HT1080 (cell line): ENCODE data around the gene ZNF606. TPM values are rescaled to one million over a fixed set of nuclear protein-coding genes. Genes with fewer than 3 reads are reported as not detected.
"Not testable (repeated sequence)": the region's sequence is repeated elsewhere in the genome, so short reads cannot be mapped to it uniquely, and the experiment has no call there.

Source experiments
- DNase-seq: peaks from one replicate; pipeline ENCODE4 v3.0.0-alpha.2; 2015; ENCODE audit warnings: low read depth
- total RNA-seq: library from RNA; depleted of rRNA; stranded (reverse); fragments of >200 nt; shearing (Covaris generic); gene quantifications from 2 replicates; pipeline ENCODE4 v1.2.3, GENCODE V29; 2014

Gene ZNF606
- total RNA-seq, 1 experiment from 2014 or later, result 6.8 TPM

- no peak for DNase-seq
Observed at GRCh38 chr19:58010507-58010906, 7.9 kb upstream of the ZNF606 start.

DNA sequence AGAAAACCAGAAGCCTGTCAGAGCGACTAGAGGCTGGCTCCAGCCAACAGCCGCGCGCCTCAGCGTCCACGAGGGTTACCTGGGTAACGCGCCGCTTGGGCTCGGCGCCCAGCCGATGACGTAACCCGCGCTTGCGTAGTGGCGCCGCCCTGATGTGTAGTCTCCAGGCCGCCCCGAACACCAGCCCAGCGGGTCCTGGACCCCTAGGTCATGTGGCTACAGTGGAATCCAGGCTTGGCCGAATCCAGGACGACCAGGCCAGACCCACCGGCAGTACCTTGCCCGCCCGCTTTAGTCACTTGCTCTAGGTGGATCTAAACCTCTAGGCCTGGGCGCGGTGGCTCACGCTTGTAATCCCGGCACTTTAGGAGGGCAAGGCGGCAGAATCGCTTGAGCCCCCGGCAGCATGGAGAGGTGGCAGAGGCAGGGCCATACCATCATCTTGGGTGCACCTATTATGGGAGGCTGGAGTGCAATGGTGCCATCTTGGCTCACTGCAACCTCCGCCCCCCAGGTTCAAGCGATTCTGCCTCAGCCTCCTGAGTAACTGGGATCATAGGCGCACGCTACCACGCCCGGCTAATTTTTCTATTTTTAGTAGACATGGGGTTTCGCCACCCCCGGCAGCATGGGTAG is 7.2 kb upstream of the ZNF606 start:
- DNase-seq, result no peak

DNA sequence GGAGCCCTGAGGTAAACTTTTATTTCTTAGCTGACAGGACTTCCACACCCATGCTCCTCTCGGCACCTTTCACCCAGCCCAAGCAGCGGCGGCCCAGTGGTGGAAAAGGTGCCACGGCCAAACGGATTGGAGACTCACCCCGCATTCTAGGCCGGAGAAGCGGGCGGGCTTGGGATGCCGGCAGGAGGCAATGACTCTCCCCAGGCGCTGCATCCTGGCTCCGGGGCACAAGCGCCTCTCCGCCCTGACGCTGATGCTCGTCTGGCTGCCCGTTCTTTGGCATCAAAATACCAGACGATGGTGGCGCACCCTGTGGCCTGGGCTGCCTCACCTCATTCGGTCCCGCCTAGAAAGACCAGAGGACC is 6.7 kb upstream of the ZNF606 start:
- DNase-seq, result no peak

GRCh38 chr19:58008877-58009276 is 6.3 kb upstream of the ZNF606 start:
- DNase-seq, result not testable (repeated sequence)

DNA sequence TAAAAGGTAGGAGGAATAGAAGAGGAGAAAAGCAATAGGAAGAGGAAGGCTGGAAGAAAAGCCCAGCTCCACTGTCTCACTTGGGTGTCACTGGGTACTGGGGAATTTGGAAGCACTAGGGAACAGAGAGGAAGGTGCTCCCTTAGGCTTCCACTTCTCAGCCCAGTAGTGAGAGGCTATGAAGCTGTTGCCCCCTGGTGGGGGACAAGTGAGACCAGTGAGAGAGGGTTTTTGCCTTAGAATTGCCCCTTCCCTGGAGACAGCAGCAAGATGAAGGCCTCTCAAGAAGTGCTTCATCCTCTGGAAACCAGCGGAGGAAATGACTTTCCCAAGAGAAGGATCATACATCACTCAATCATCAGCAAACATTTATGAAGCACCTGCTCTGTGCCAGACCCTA is 4.7 kb upstream of the ZNF606 start:
- no peak for DNase-seq

GRCh38 chr19:58003174-58003828 is 681 bp upstream of the ZNF606 start:
- no peak for DNase-seq

DNA sequence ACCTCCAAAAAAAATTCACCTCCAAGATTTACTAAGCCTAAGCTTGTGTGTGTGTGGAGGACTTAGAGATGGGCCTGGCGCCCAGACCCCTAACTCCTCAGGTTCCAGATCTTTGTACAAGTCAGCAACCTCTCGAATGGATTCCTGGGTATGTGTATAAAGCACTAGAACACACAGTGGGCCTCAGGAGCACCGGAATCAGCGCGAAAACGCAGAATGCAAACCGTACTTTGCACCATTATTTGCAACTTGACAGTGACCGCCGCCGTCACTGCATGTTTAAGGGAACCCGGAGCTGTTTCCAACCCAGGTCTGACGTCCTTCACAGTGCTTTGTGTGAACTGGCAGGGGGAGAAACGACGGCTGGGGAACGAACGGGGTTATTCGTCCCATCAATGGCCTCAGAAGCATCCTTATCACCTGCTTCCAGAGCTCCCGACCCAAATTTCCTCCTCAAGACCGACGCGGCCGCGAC is 688 bp downstream of the ZNF606 start:
- DNase-seq, result peak; percentile 8

DNA sequence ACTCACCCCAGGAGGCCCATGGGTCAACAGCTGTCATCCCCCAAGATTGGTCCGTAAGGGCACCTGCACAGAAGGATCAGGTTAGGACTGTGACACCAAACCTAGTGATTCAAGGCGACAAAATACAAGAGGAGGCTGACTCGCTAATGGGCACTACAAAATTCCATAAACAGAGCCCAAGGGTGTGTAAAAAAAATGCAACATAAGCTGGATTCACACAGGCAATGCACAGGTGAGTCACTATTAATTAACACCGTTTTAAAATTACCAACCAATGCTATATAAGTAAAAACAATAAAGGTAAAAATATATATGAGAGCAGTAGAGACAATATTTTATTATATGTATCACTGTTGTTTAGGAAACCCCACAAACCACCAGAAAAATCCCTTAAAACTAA is 1.9 kb downstream of the ZNF606 start:
- no peak for DNase-seq

GRCh38 chr19:57992841-57993240 is 9.8 kb downstream of the ZNF606 start:
- no peak for DNase-seq

- DNase-seq, result no peak
Observed at GRCh38 chr19:57978586-57979289, 23.9 kb downstream of the ZNF606 start.

DNA sequence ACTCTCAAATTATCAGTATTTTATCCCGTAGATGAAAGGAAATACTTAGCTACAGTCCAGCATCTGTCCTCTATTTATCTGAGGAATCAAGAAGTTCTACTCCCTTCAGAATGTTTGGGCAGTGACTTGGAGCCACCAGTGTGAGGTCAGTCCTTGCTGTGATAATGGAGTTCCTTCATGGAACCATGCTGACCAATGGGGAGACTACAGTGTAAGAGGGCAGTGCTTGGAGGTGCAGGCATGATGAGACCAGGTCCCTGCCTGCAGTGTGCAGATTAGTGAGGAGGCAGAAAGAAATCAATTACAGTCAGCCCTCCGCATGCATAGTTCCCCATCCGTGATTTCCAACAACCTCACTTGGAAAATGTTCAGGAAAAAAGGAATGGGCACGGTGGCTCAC is 28.2 kb downstream of the ZNF606 start, which contains the start of gene C19orf18:
Gene C19orf18, minus strand, starts transcription at position 101 of the 400 bp plus-strand sequence. CDS start 102 bp downstream, outside the sequence.
- no peak for DNase-seq

DNA sequence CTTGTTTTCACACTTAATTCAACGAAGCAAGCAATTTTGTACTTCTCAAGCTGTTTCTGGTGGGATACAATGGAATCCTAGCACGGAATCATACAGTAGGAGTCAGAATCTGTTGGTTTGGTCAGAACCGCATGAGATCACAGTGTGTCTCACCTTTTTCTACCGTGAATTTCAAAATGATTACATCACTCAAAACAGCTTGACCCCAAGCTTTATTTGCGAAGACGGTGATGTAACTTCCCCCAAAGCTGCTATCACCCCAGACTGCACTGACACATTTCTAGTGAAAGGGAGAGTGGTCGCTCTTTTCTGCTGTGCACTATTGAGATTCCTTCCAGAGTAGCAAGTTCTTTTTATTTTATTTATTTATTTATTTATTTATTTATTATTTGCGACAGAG is 37.9 kb downstream of the ZNF606 start:
- no peak for DNase-seq

DNA sequence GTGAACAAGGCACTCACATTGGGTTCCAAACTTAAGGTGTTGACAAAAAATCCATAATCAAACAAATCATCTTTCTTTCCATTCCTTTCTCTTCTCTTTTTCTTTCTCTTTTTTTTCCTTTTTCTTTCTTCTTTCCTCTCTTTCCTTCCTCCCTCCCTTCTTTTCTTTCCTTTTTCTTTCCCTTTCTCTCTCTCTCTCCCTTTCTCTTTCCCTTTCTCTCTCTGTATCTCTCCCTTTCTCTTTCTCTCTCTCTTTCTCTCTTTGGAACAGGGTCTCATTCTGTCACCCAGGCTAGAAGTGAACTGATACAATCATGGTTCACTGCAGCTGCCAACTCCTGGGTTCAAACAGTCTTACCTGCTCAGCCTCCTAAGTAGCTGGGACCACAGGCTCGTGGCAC is 40.8 kb downstream of the ZNF606 start:
- DNase-seq, result no peak

GRCh38 chr19:57954996-57955395 is 47.6 kb downstream of the ZNF606 start:
- DNase-seq, result no peak

- DNase-seq, result no peak
Observed at GRCh38 chr19:57949702-57950101, 52.9 kb downstream of the ZNF606 start.

DNA sequence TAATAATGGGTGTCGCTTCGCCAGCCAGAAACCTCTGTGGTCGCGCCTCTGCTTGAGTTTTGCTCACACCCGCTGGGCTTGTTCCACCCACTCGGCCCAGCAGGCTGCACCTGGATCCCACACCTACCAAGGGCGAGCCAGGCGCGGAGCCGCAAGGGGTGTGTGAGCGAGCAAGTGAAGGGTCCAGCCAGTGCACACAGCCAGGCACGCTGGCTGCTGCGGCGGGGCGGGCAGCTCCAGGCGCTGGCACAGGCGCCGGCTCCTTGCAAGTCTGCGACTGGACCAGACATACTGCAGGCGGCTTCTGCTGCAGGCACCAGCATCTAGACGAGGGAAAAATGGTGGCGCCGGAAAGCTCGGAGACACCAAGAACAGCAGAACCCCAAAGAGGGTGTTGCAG is 53.3 kb downstream of the ZNF606 start:
- DNase-seq, result no peak

DNA sequence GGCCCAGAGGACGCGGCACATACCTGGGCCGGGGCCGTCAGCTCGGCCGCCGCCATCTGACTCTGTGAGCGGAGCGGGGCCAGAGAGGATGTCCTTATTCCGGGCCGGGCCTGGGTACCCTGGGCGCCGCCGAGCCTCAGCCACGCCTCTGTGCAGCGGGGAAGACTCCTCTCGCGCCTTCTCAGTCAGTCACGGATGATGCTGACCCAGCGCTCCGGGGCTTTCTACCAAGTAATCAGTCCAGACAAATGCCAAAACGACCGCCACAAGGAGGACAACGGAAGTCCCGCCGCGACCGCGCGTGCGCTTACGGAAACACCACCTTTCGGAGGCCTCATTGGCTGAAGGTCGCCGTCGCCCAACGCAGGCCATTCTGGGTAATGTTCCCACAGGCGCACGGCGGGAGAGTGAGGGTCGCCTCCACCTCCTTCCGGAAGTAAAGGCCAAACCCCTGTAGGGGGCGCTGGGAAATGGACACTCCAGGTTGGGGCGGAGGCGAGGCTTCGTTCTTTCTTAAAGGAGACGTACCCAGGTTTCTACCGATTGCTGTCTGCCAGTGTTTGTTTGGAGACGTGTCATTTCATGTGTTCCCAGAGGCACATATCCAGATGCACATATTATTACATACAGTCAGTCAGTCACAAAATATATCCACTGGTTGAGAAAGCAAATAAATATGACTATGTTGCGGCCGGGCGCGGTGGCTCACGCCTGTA is 55.0 kb downstream of the ZNF606 start, which contains the start of gene ZNF256:
Gene ZNF256, minus strand, starts transcription at position 288 of the 716 bp plus-strand sequence. Its CDS starts 232 bp downstream, at position 56.
- DNase-seq, result peak; percentile 92

GRCh38 chr19:57947088-57947418 is 55.6 kb downstream of the ZNF606 start:
- DNase-seq, result no peak

DNA sequence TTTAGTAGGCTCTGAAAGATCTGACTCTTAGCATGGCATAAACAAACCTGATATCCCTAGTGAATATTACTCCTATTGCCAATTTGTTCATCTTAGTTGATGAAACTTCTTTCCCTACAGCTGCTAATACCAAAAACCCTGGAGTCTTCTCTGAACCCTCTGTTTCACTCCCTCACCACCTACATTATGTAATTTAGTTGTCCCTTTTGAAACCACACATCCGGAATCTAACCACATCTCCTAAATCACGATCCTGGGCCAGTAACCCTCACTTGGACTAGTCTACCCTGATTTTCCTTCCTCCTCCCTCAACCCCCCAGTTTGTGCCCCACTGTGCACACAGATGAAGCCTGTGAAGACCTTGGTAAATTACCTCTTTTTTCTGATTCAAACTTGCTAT is 56.3 kb downstream of the ZNF606 start:
- DNase-seq, result no peak

GRCh38 chr19:57941593-57941992 is 61.0 kb downstream of the ZNF606 start:
- DNase-seq, result no peak

DNA sequence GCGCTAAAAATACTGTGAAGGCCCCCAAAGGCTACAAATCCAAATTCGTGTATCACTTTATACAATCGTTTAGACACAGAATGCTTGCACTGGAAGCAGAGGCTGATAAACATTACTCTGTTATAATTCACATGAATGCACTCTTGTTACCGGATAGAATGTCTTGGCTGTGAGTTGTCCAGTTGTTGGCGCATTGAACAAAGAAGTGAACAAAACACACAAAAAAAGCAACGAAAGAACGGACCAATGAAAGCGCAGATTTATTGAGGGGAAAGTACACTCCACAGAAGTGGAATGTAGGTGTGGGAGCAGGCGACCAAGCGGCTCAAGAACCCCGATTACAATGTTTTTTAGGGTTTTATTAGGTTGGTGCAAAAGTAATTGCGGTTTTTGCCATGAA is 66.9 kb downstream of the ZNF606 start:
- DNase-seq, result no peak
